ENCODE results near the gene DACT2. TPM values are rescaled to one million over a fixed set of nuclear protein-coding genes. Genes with fewer than 3 reads are reported as not detected.

DACT2 gene
- total and polyA plus RNA-seq, 2 of the 8 experiments (the other 6 are each of a cell fraction or from before 2014, with no cell fraction given) = 2.9 to 3.1 TPM

DNA sequence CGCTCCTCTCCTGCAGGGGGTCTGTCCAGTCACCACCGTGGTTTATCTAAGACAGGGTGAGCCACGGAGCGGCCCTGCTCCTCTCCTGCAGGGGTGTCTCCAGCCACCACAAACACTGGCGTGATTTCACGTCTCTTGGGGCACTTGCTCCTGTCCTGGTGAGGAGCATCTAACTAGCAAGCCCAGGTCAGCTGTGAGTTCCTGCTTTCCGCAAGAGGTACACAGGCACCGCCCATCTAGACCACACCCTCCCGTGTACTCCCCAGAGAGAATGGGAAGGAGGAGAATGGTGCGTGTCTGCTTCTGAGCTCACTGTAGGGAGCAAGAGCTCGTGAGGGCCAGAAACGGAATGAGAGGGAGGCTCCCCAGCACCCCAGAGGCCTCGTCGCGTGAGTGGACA is 40.7 kb downstream of the DACT2 start (continued):
- TF ChIP-seq SIN3A (conservative IDR thresholded peaks at IDR 0.05 in 1 of 2, IDR thresholded peaks at IDR 0.05 in 1 of 2; ENCODE audit: low read depth in 1 of 2, low read length in 2 of 2) (no peak), HDAC6 (IDR thresholded peaks at IDR 0.05; ENCODE audit: low read depth, low read length) (no peak), TCF12 (IDR thresholded peaks at IDR 0.05; ENCODE audit: low read depth, low read length) (no peak)
- TF ChIP-seq, protein P1, sequence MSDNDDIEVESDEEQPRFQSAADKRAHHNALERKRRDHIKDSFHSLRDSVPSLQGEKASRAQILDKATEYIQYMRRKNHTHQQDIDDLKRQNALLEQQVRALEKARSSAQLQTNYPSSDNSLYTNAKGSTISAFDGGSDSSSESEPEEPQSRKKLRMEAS (IDR thresholded peaks at IDR 0.05) = no peak
